ENCODE results near the gene P2RY2. TPM values are rescaled to one million over a fixed set of nuclear protein-coding genes. Genes with fewer than 3 reads are reported as not detected.
A peak's percentile ranks its signal among the peaks of the same experiment; 100 is the strongest.

Gene P2RY2
- total and polyA plus RNA-seq, 8 donors = 0.81 to 13.3 (median 1.3) TPM; not detected in 3

- no peak for DNase-seq
- intact Hi-C loops (cut with DNase I; ENCODE audit: low total_unique reads) = no loop called here
- H3K36me3 ChIP-seq = no peaks in the 10 kb centered on the region
These were observed 14.8 kb upstream of the P2RY2 start for GRCh38 chr11:73203322-73203721.

GRCh38 chr11:73203790-73204189 is 14.3 kb upstream of the P2RY2 start:
- no peak for DNase-seq
- WGBS, 5 donors = 73 to 80% (median 74%) methylated on average over 4 of the region's 4 CpGs
- intact Hi-C loops (cut with DNase I; ENCODE audit: low total_unique reads) = no loop called here
- H3K27ac ChIP-seq = no peak overlapping the region
- H3K4me1 ChIP-seq = peaks cover 0 to 1% (median 0%) of the 10 kb centered on the region in 4 donors
- H3K9me3 ChIP-seq = no peaks in the 10 kb centered on the region
- no peaks in the 10 kb centered on the region for H3K36me3 ChIP-seq
- H3K27me3 ChIP-seq = no peaks in the 10 kb centered on the region
- no peak overlapping the region for H3K4me3 ChIP-seq
- TF ChIP-seq EP300 (IDR thresholded peaks at IDR 0.05) (no peak), POLR2A (IDR thresholded peaks at IDR 0.05) (no peak), POLR2AphosphoS5 (IDR thresholded peaks at IDR 0.05) (no peak)
- TF ChIP-seq, protein P1, sequence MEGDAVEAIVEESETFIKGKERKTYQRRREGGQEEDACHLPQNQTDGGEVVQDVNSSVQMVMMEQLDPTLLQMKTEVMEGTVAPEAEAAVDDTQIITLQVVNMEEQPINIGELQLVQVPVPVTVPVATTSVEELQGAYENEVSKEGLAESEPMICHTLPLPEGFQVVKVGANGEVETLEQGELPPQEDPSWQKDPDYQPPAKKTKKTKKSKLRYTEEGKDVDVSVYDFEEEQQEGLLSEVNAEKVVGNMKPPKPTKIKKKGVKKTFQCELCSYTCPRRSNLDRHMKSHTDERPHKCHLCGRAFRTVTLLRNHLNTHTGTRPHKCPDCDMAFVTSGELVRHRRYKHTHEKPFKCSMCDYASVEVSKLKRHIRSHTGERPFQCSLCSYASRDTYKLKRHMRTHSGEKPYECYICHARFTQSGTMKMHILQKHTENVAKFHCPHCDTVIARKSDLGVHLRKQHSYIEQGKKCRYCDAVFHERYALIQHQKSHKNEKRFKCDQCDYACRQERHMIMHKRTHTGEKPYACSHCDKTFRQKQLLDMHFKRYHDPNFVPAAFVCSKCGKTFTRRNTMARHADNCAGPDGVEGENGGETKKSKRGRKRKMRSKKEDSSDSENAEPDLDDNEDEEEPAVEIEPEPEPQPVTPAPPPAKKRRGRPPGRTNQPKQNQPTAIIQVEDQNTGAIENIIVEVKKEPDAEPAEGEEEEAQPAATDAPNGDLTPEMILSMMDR (IDR thresholded peaks at IDR 0.05) = no peak

More at GRCh38 chr11:73203322-73203721, 14.8 kb upstream of the P2RY2 start:
- Histone ChIP-seq H3K27ac (no peak overlapping the region), H3K4me1 (peaks cover 0 to 4% (median 0%) of the 10 kb centered on the region in 4 donors), H3K4me3 (no peak overlapping the region), H3K9me3 (no peaks in the 10 kb centered on the region), H3K27me3 (no peaks in the 10 kb centered on the region)
- TF ChIP-seq POLR2AphosphoS5 (IDR thresholded peaks at IDR 0.05) = no peak
- no peak for TF ChIP-seq EP300 (IDR thresholded peaks at IDR 0.05)
- TF ChIP-seq POLR2A (IDR thresholded peaks at IDR 0.05) = no peak
- 66 to 84% (median 76%) methylated on average over 6 of the region's 6 CpGs for WGBS, 5 donors

- TF ChIP-seq POLR2AphosphoS5 (IDR thresholded peaks at IDR 0.05) = no peak
- TF ChIP-seq, protein P1 (IDR thresholded peaks at IDR 0.05) = no peak
- no peak for TF ChIP-seq EP300 (IDR thresholded peaks at IDR 0.05)
- no peak for TF ChIP-seq POLR2A (IDR thresholded peaks at IDR 0.05)
- intact Hi-C loops (cut with DNase I; ENCODE audit: low total_unique reads) = no loop called here
- no peaks in the 10 kb centered on the region for H3K36me3 ChIP-seq
- peak overlapping the region in 1 of 5 donors; percentile 42 for H3K27ac ChIP-seq
- no peak overlapping the region for H3K4me3 ChIP-seq
- DNase-seq = no peak
- H3K4me1 ChIP-seq = no peaks in the 10 kb centered on the region
- H3K9me3 ChIP-seq = no peaks in the 10 kb centered on the region
- WGBS, 5 donors = 76 to 86% (median 77%) methylated on average over 8 of the region's 8 CpGs
- H3K27me3 ChIP-seq = no peaks in the 10 kb centered on the region
These were observed 13.4 kb upstream of the P2RY2 start for GRCh38 chr11:73204711-73205121.

GRCh38 chr11:73205661-73206343 is 12.3 kb upstream of the P2RY2 start:
- intact Hi-C loops (cut with DNase I; ENCODE audit: low total_unique reads) = no loop called here
- no peak overlapping the region for H3K27ac ChIP-seq

More at GRCh38 chr11:73205661-73206343, 12.3 kb upstream of the P2RY2 start:
- H3K9me3 ChIP-seq = no peaks in the 10 kb centered on the region
- H3K27me3 ChIP-seq = no peaks in the 10 kb centered on the region
- no peak for DNase-seq
- no peaks in the 10 kb centered on the region for H3K36me3 ChIP-seq
- TF ChIP-seq POLR2A (IDR thresholded peaks at IDR 0.05) = no peak
- TF ChIP-seq, protein P1 (IDR thresholded peaks at IDR 0.05) = no peak
- no peak for TF ChIP-seq POLR2AphosphoS5 (IDR thresholded peaks at IDR 0.05)
- no peak overlapping the region for H3K4me3 ChIP-seq
- whole genome bisulfite sequencing, 5 donors = 77 to 86% (median 80%) methylated on average over 5 of the region's 5 CpGs
- H3K4me1 ChIP-seq = no peaks in the 10 kb centered on the region
